Glomerular endothelial cell (primary cell): ENCODE results near the gene TNRC6C. TPM values are rescaled to one million over a fixed set of nuclear protein-coding genes. Genes with fewer than 3 reads are reported as not detected.
A peak's percentile ranks its signal among the peaks of the same experiment; 100 is the strongest.

Experiments used
- DNase-seq: peaks from one replicate; pipeline ENCODE4 v3.0.0-alpha.2; 2011; ENCODE audit warnings: low read depth, low spot score; ENCODE audit errors: extremely low read depth
- total RNA-seq: library from RNA; depleted of rRNA; stranded (reverse); fragments of >200 nt; gene quantifications from 2 replicates; pipeline ENCODE4 v1.2.3, GENCODE V29; 2015

TNRC6C gene
- 5.9 and 8.0 TPM in 2 replicates for total RNA-seq

GRCh38 chr17:77957857-77958715 lies at the start of gene TNRC6C:
Gene TNRC6C (plus strand): TSS chr17:77958703. CDS start chr17:78004207, 45,504 bp downstream.
- peak; percentile 70 for DNase-seq

- no peak for DNase-seq
Observed at GRCh38 chr17:77909236-77909635, 49.3 kb upstream of the TNRC6C start.

- DNase-seq, result no peak
Observed at GRCh38 chr17:77909816-77910215, 48.7 kb upstream of the TNRC6C start.

- no peak for DNase-seq
Observed at GRCh38 chr17:77914385-77915254, 43.9 kb upstream of the TNRC6C start.

- no peak for DNase-seq
Observed at GRCh38 chr17:77915594-77916021, 42.9 kb upstream of the TNRC6C start.

GRCh38 chr17:77916264-77916663 lies 42.2 kb upstream of the TNRC6C start:
- DNase-seq, result no peak

GRCh38 chr17:77916703-77917481 lies 41.6 kb upstream of the TNRC6C start:
- DNase-seq, result no peak

GRCh38 chr17:77919276-77919675 lies 39.2 kb upstream of the TNRC6C start:
- no peak for DNase-seq

GRCh38 chr17:77923135-77923534 lies 35.4 kb upstream of the TNRC6C start:
- no peak for DNase-seq

GRCh38 chr17:77923776-77924513 lies 34.6 kb upstream of the TNRC6C start:
- DNase-seq, result no peak

GRCh38 chr17:77924757-77925336 lies 33.7 kb upstream of the TNRC6C start:
- no peak for DNase-seq

- no peak for DNase-seq
Observed at GRCh38 chr17:77925831-77926543, 32.5 kb upstream of the TNRC6C start.

GRCh38 chr17:77926981-77927380 lies 31.5 kb upstream of the TNRC6C start:
- DNase-seq, result no peak

GRCh38 chr17:77927777-77928518 lies 30.6 kb upstream of the TNRC6C start:
- no peak for DNase-seq

- DNase-seq, result no peak
Observed at GRCh38 chr17:77928519-77929179, 29.9 kb upstream of the TNRC6C start.

- no peak for DNase-seq
Observed at GRCh38 chr17:77929180-77929564, 29.3 kb upstream of the TNRC6C start.

- no peak for DNase-seq
Observed at GRCh38 chr17:77929871-77930436, 28.5 kb upstream of the TNRC6C start.
